BLaER1 (cell line): ENCODE measurements around the gene ZSWIM5.
"Not testable (repeated sequence)": the region's sequence is repeated elsewhere in the genome, so short reads cannot be mapped to it uniquely, and the experiment has no call there.

Experiments used
- H3K27ac ChIP-seq: shearing (Covaris generic); formaldehyde crosslinking; 2 replicates; pipeline ENCODE4 v1.8.1; 2022
- H3K27me3 ChIP-seq: shearing (Covaris generic); formaldehyde crosslinking; 2 replicates; pipeline ENCODE4 v1.8.1; 2022
- H3K36me3 ChIP-seq: shearing (Covaris generic); formaldehyde crosslinking; 2 replicates; pipeline ENCODE4 v1.8.1; 2022
- H3K4me1 ChIP-seq: shearing (Covaris generic); formaldehyde crosslinking; 2 replicates; pipeline ENCODE4 v1.8.1; 2022
- H3K4me2 ChIP-seq: shearing (Covaris generic); formaldehyde crosslinking; 2 replicates; pipeline ENCODE4 v1.8.1; 2022
- H3K4me3 ChIP-seq: shearing (Covaris generic); formaldehyde crosslinking; 2 replicates; pipeline ENCODE4 v1.8.1; 2022
- H3K9ac ChIP-seq: shearing (Covaris generic); formaldehyde crosslinking; 2 replicates; pipeline ENCODE4 v1.8.1; 2022
- H3K9me3 ChIP-seq: shearing (Covaris generic); formaldehyde crosslinking; 2 replicates; pipeline ENCODE4 v1.8.1; 2022
- H4K20me1 ChIP-seq: shearing (Covaris generic); formaldehyde crosslinking; 2 replicates; pipeline ENCODE4 v1.8.1; 2022
- Cebpa-rat ChIP-seq: shearing (Covaris generic); IDR thresholded peaks from 2 replicates; pipeline ENCODE4 v1.8.1; 2022

ZSWIM5 gene

GRCh38 chr1:45116820-45117219 lies 89.6 kb downstream of the ZSWIM5 start:
- no peak overlapping the region for H3K4me2 ChIP-seq
- H3K27ac ChIP-seq = no peak overlapping the region
- H3K4me3 ChIP-seq = no peak overlapping the region
- peaks cover 12% of the 10 kb centered on the region; the same call in 1 of the 2 replicates for H3K9me3 ChIP-seq
- H3K4me1 ChIP-seq = no peaks in the 10 kb centered on the region; the same call in 1 of the 2 replicates
- no peaks in the 10 kb centered on the region for H4K20me1 ChIP-seq
- no peak; the same call in 1 of the 2 replicates for TF ChIP-seq Cebpa-rat
- H3K27me3 ChIP-seq = no peaks in the 10 kb centered on the region
- H3K36me3 ChIP-seq = no peaks in the 10 kb centered on the region
- no peak overlapping the region for H3K9ac ChIP-seq

DNA sequence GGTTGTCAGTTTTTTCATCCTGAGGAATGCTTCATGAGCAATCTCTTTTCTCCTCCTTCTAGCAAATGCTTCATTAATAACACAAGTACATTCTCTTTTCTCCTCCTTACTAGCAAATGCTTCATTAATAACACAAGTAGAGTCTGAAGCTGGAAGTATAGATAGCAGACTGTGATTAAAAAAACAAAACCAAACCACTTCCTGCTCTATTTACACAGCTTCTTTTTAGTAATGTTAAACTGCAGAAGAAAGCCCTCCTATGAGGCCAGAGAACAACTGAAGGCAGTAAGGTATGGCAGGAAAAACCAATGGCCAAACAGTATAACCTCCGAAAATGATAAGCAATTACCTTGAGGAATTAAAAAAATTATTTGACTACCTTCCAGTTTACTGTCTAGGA lies 90.1 kb downstream of the ZSWIM5 start:
- TF ChIP-seq Cebpa-rat = no peak
- no peak overlapping the region for H3K27ac ChIP-seq

DNA sequence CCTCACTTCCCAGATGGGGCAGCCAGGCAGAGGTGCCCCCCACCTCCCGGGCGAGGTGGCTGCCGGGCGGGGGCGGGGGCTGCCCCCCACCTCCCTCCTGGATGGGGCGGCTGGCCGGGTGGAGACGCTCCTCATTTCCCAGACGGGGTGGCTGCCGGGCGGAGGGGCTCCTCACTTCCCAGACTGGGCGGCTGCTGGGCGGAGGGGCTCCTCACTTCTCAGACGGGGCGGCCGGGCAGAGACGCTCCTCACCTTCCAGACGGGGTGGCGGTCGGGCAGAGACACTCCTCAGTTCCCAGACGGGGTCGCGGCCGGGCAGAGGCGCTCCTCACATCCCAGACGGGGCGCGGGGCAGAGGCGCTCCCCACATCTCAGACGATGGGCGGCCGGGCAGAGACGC lies 91.2 kb downstream of the ZSWIM5 start:
- not testable (repeated sequence) for H3K4me3 ChIP-seq, H3K27ac ChIP-seq, H4K20me1 ChIP-seq, H3K27me3 ChIP-seq, H3K4me2 ChIP-seq, H3K9ac ChIP-seq, H3K4me1 ChIP-seq, H3K36me3 ChIP-seq
- H3K9me3 ChIP-seq = peaks cover 12% of the 10 kb centered on the region

More for the DNA sequence above, 90.1 kb downstream of the ZSWIM5 start:
- Histone ChIP-seq H3K4me3 (no peak overlapping the region), H3K9ac (no peak overlapping the region), H3K27me3 (no peaks in the 10 kb centered on the region), H4K20me1 (no peaks in the 10 kb centered on the region), H3K4me1 (no peaks in the 10 kb centered on the region; the same call in 1 of the 2 replicates), H3K9me3 (peaks cover 12% of the 10 kb centered on the region), H3K36me3 (no peaks in the 10 kb centered on the region), H3K4me2 (no peak overlapping the region)

DNA sequence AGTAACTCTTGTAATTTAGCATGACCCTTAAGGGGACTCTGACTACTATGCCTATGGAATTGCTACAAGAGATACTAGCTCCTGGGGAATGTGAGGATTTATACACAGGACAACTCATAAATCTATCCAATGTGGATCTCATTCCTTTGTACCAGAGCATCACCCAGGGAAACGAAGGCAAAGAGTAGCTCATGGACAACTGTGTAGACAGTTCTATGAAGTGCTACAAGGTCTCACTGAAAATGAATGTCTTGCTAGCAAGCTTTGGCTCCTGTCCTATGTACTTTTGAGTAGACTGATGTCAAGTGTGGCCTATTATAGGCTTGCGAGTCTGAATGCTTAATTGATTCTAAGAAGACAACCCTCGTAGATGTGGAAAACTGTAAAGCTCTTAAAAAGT lies 93.7 kb downstream of the ZSWIM5 start:
- Histone ChIP-seq H4K20me1 (no peaks in the 10 kb centered on the region), H3K27me3 (no peaks in the 10 kb centered on the region), H3K36me3 (no peaks in the 10 kb centered on the region), H3K4me3 (no peak overlapping the region), H3K9ac (no peak overlapping the region), H3K9me3 (peaks cover 14% of the 10 kb centered on the region), H3K4me1 (no peaks in the 10 kb centered on the region; the same call in 1 of the 2 replicates), H3K4me2 (no peak overlapping the region), H3K27ac (no peak overlapping the region)
- no peak for TF ChIP-seq Cebpa-rat

DNA sequence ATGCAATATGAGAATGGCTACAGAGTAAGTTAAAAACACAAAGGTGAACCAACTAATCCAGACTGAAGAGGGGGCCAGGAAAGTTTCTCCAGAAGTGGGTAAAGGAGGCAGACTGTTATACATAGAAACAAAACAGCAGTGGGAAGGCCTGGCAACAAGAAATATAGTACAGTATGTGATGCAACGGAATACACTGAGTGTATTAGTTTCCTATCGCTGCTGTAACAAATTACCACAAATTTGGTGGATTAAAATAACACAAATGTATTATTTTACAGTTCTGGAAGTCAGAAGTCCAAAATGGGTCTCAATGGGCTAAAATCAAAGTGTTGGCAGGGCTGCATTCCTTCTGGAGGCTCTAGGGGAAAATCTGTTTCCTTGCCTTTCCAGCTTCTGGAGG lies 95.2 kb downstream of the ZSWIM5 start:
- H3K4me1 ChIP-seq = no peaks in the 10 kb centered on the region; the same call in 1 of the 2 replicates
- no peaks in the 10 kb centered on the region for H3K36me3 ChIP-seq
- no peak overlapping the region for H3K4me2 ChIP-seq
- H3K4me3 ChIP-seq = no peak overlapping the region
- no peaks in the 10 kb centered on the region for H4K20me1 ChIP-seq
- H3K27me3 ChIP-seq = no peaks in the 10 kb centered on the region
- H3K27ac ChIP-seq = no peak overlapping the region
- TF ChIP-seq Cebpa-rat = no peak
- H3K9me3 ChIP-seq = peaks cover 27% of the 10 kb centered on the region
- no peak overlapping the region for H3K9ac ChIP-seq

DNA sequence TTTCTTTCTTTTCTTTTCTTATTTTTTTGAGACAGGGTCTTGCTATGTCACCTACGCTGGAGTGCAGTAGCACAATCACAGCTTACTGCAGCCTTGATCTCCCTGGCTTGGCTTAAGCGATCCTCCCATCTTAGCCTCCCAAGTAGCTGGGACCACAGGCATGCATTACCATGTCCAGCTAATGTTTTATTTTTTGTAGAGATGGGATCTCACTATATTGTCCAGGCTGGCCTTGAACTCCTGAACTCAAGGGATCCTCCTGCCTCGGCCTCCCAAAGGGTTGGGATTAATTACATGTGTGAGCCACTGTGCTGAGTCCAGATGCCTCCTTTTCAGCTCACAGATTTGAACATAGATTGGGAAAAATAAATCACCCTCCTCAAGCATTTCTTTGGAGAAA lies 98.6 kb downstream of the ZSWIM5 start:
- H3K4me1 ChIP-seq = no peaks in the 10 kb centered on the region
- H3K9me3 ChIP-seq = peaks cover 34% of the 10 kb centered on the region
- TF ChIP-seq Cebpa-rat = no peak

DNA sequence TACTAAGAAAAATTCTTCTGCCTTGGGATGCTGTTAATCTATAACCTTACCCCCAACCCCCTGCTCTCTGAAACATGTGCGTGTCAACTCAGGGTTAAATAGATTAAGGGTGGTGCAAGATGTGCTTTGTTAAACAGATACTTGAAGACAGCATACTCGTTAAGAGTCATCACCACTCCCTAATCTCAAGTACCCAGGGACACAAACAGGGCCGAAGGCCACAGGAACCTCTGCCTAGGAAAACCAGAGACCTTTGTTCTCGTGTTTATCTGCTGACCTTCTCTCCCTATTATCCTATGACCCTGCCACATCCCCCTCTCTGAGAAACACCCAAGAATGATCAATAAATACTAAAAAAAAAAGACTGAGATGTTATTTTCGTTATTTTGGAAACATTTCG lies 99.5 kb downstream of the ZSWIM5 start:
- H3K36me3 ChIP-seq, H3K9ac ChIP-seq, H4K20me1 ChIP-seq, H3K4me3 ChIP-seq, H3K27me3 ChIP-seq, H3K4me2 ChIP-seq, H3K27ac ChIP-seq, H3K4me1 ChIP-seq: not testable (repeated sequence)
- H3K9me3 ChIP-seq = peaks cover 34% of the 10 kb centered on the region

More for the DNA sequence above, 98.6 kb downstream of the ZSWIM5 start:
- Histone ChIP-seq H3K4me2 (no peak overlapping the region), H3K36me3 (no peaks in the 10 kb centered on the region), H3K27me3 (no peaks in the 10 kb centered on the region), H3K27ac (no peak overlapping the region), H4K20me1 (no peaks in the 10 kb centered on the region), H3K9ac (no peak overlapping the region), H3K4me3 (no peak overlapping the region)

DNA sequence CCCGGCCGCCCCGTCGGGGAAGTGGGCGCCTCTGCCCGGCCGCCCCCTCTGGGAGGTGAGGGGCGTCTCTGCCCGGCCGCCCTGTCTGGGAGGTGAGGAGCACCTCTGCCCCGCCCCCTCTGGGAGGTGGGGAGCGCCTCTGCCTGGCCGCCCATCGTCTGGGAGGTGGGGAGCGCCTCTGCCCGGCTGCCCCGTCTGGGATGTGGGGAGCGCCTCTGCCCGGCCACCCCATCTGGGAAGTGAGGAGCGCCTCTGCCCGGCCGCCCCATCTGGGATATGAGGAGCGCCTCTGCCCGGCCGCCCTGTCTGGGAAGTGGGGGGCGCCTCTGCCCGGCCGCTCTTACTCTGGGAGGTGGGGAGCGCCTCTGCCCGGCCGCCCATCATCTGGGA lies 100.3 kb downstream of the ZSWIM5 start:
- H3K9ac ChIP-seq, H3K27me3 ChIP-seq, H4K20me1 ChIP-seq, H3K4me1 ChIP-seq, H3K4me3 ChIP-seq, H3K4me2 ChIP-seq, H3K36me3 ChIP-seq, H3K27ac ChIP-seq: not testable (repeated sequence)
- H3K9me3 ChIP-seq = peaks cover 34% of the 10 kb centered on the region

DNA sequence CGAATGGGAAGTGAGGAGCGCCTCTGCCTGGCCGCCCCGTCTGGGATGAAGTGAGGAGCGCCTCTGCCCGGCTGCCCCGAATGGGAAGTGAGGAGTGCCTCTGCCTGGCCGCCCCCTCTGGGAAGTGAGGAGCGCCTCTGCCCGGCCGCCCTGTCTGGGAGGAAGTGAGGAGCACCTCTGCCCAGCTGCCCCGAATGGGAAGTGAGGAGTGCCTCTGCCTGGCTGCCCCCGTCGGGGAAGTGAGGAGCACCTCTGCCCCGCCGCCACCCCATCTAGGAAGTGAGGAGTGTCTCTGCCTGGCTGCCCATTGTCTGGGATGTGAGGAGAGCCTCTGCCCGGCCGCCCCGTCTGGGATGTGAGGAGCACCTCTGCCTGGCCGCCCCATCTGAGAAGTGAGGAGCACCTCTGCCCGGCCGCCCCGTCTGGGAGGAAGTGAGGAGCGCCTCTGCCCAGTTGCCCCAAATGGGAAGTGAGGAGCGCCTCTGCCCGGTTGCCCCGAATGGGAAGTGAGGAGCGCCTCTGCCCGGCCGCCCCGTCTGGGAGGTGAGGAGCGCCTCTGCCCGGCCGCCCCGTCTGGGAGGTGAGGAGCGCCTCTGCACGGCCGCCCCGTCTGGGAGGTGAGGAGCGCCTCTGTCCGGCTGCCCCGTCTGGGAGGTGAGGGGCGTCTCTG lies 100.8 kb downstream of the ZSWIM5 start:
- not testable (repeated sequence) for H3K9ac ChIP-seq, H3K4me3 ChIP-seq, H3K27ac ChIP-seq, H3K36me3 ChIP-seq, H3K27me3 ChIP-seq, H4K20me1 ChIP-seq, H3K4me2 ChIP-seq, H3K4me1 ChIP-seq
- H3K9me3 ChIP-seq = peaks cover 34% of the 10 kb centered on the region

DNA sequence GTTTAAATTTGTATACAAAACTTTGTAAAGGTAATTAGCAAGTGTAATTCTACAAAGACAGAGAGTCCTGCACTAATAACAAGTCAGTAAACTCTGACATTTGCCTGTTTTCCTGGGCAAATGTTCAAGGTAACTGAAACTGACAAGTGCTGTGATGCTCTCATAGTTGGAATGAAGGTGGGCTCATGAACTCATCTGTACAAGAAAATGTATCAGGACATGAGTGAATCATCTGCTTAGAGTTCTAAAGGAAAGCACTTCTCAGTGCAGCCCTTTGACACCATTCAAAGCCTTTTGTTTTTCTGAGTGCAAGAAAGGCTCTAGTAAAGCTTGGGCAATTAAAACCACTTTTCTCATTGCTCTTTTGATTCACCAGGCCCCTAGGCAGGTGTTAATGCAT lies 102.9 kb downstream of the ZSWIM5 start:
- H4K20me1 ChIP-seq = no peaks in the 10 kb centered on the region
- H3K27ac ChIP-seq = no peak overlapping the region
- TF ChIP-seq Cebpa-rat = no peak
- H3K4me2 ChIP-seq = no peak overlapping the region
- no peaks in the 10 kb centered on the region for H3K36me3 ChIP-seq
- no peak overlapping the region for H3K4me3 ChIP-seq
- H3K9me3 ChIP-seq = peaks cover 34% of the 10 kb centered on the region
- H3K4me1 ChIP-seq = no peaks in the 10 kb centered on the region
- no peak overlapping the region for H3K9ac ChIP-seq
- no peaks in the 10 kb centered on the region for H3K27me3 ChIP-seq

DNA sequence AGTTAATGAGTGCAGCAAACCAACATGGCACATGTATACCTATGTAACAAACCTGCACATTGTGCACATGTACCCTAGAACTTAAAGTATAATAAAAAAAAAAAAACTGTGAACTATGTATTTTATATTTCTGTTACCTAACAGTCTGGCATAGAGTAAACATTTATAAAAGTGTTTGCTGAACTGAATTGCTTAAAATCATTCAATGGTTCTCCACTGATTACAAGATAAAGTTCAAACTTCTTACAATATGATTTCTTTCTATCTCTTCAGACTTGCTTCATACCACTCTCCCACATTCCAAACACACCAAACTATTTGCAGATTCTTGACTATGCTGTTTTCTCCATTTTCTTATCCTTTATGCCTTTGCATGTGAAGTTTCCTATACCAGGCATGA lies 104.5 kb downstream of the ZSWIM5 start:
- no peaks in the 10 kb centered on the region for H3K36me3 ChIP-seq
- H3K9ac ChIP-seq = no peak overlapping the region
- peaks cover 27% of the 10 kb centered on the region for H3K9me3 ChIP-seq
- H3K27ac ChIP-seq = no peak overlapping the region
- H3K4me2 ChIP-seq = no peak overlapping the region
- no peaks in the 10 kb centered on the region for H3K4me1 ChIP-seq
- H4K20me1 ChIP-seq = no peaks in the 10 kb centered on the region
- no peak overlapping the region for H3K4me3 ChIP-seq
- H3K27me3 ChIP-seq = no peaks in the 10 kb centered on the region
- no peak for TF ChIP-seq Cebpa-rat

DNA sequence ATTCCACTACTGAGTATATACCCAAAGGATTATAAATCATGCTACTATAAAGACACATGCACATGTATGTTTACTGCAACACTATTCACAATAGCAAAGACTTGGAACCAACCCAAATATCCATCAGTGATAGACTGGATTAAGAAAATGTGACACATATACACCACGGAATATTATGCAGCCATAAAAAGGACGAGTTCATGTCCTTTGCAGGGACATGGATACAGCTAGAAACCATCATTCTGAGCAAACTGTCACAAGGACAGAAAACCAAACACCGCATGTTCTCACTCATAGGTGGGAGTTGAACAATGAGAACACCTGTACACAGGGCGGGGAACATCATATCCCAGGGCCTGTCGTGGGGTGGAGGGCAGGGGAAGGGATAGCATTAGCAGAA lies 104.9 kb downstream of the ZSWIM5 start:
- H3K9me3 ChIP-seq = peaks cover 23% of the 10 kb centered on the region
- not testable (repeated sequence) for H3K4me3 ChIP-seq, H3K27ac ChIP-seq, H3K27me3 ChIP-seq, H4K20me1 ChIP-seq, H3K4me2 ChIP-seq, H3K9ac ChIP-seq, H3K36me3 ChIP-seq, H3K4me1 ChIP-seq
